GM12878 (cell line): ENCODE results near the gene CEP89. TPM values are rescaled to one million over a fixed set of nuclear protein-coding genes. Genes with fewer than 3 reads are reported as not detected.

Experiments
- ATAC-seq: fragments of 200-7000 bp; cut with Tn5 transposase; 3 replicates; pipeline ENCODE4 v1.9.1; 2020; ENCODE audit warnings: mild to moderate bottlenecking, moderate library complexity
- BruUV-seq: library from RNA; stranded (reverse); fragments of 400-500 nt; replicated peaks from 2 replicates; lab custom pipeline; 2021; lab: Mats Ljungman, UMichigan
- CTCF ChIA-PET: fragments of 300-600 bp; sonication (Branson Sonifier 250); formaldehyde crosslinking; extraction: SDS; loops from one replicate; lab custom pipeline; 2021; ENCODE audit warnings: inconsistent platforms; lab: Yijun Ruan, JAX
- POLR2A ChIA-PET: fragments of 350-600 bp; formaldehyde crosslinking; extraction: SDS; loops from one replicate; lab custom pipeline; 2021; ENCODE audit warnings: inconsistent platforms; lab: Charles Lee
- RAD21 ChIA-PET: fragments of 300-600 bp; sonication (Branson Sonifier 250); formaldehyde crosslinking; loops from one replicate; lab custom pipeline; 2023; ENCODE audit warnings: antibody characterized with exemption; ENCODE audit not compliant: unreplicated experiment; lab: Charles Lee
- SMC1A ChIA-PET: fragments of 300-600 bp; sonication (Branson Sonifier 250); formaldehyde crosslinking; loops from one replicate; lab custom pipeline; 2023; ENCODE audit not compliant: unreplicated experiment, uncharacterized antibody; lab: Charles Lee
- DNase-seq: peaks from one replicate; pipeline ENCODE4 v3.0.0-alpha.2; 2011; ENCODE audit warnings: low read depth, low spot score
- FAIRE-seq: peaks from 3 replicates; lab custom pipeline; 2011; peaks lifted over from hg19 to GRCh38; lab: Jason Lieb, UNC
- H2AFZ ChIP-seq: 2 replicates; pipeline ENCODE4 v1.6.0; 2011; ENCODE audit warnings: low read depth, low read length, control low read depth; ENCODE audit not compliant: control insufficient read depth
- H3K27ac ChIP-seq: 2 replicates; pipeline ENCODE4 v1.5.1; 2011; ENCODE audit warnings: control low read depth; ENCODE audit not compliant: control insufficient read depth, insufficient read depth
- H3K27me3 ChIP-seq, 2 experiments: replicated peaks in 1 of 2; 2 replicates each; pipeline versions ENCODE4 v1.6.0 to v1.6.1; 2011; ENCODE audit warnings: low read length in 1 of 2; ENCODE audit not compliant: control insufficient read depth in 2 of 2, insufficient read depth in 2 of 2
- H3K36me3 ChIP-seq, 2 experiments: 2 replicates each; pipeline ENCODE4 v1.5.1; 2011; ENCODE audit warnings: low read length in 1 of 2; ENCODE audit not compliant: control insufficient read depth in 2 of 2, insufficient read depth in 2 of 2
- H3K4me1 ChIP-seq: 2 replicates; pipeline ENCODE4 v1.6.1; 2011; ENCODE audit warnings: mild to moderate bottlenecking, low read length, moderate library complexity, mixed read lengths; ENCODE audit not compliant: control insufficient read depth, insufficient read depth
- H3K4me2 ChIP-seq: 2 replicates; pipeline ENCODE4 v1.6.0; 2011; ENCODE audit warnings: control low read depth; ENCODE audit not compliant: control insufficient read depth, insufficient read depth
- H3K4me3 ChIP-seq: fragments of 200-600 bp; sonication (generic); 2 replicates; pipeline ENCODE4 v1.5.1; 2016
- H3K79me2 ChIP-seq: 2 replicates; pipeline ENCODE4 v1.6.0; 2011; ENCODE audit warnings: low read length; ENCODE audit not compliant: control insufficient read depth, insufficient read depth
- H3K9ac ChIP-seq: 2 replicates; pipeline ENCODE4 v1.8.0; 2011; ENCODE audit warnings: low read length, control low read depth, mixed read lengths; ENCODE audit not compliant: control insufficient read depth, insufficient read depth
- H3K9me3 ChIP-seq: replicated peaks from 3 replicates; pipeline ENCODE4 v1.5.1; 2011; ENCODE audit warnings: mild to moderate bottlenecking, low read length; ENCODE audit not compliant: control insufficient read depth, insufficient read depth
- H4K20me1 ChIP-seq: 2 replicates; pipeline ENCODE4 v1.6.0; 2011; ENCODE audit not compliant: control insufficient read depth, insufficient read depth
- BCL3 ChIP-seq: IDR thresholded peaks from 2 replicates; pipeline ENCODE4 v1.6.1; 2011; ENCODE audit warnings: borderline replicate concordance, low read depth, mild to moderate bottlenecking, moderate library complexity, low read length; ENCODE audit not compliant: insufficient read depth, poor library complexity, severe bottlenecking
- GABPA ChIP-seq: IDR thresholded peaks from 2 replicates; pipeline ENCODE4 v1.6.1; 2014; ENCODE audit warnings: antibody characterized with exemption, low read depth, mild to moderate bottlenecking, inconsistent platforms
- MAX ChIP-seq: IDR thresholded peaks from 2 replicates; pipeline ENCODE4 v1.6.1; 2012; ENCODE audit warnings: low read depth, low read length, improper control_type of control experiment
- MXI1 ChIP-seq: fragments of 150-350 bp; IDR thresholded peaks from 2 replicates; pipeline ENCODE4 v1.6.1; 2011; ENCODE audit warnings: low read depth, mild to moderate bottlenecking, inconsistent platforms, low read length, improper control_type of control experiment
- PBX3 ChIP-seq: IDR thresholded peaks from 2 replicates; pipeline ENCODE4 v1.6.1; 2011; ENCODE audit warnings: mild to moderate bottlenecking, low read depth, low read length, moderate library complexity; ENCODE audit not compliant: insufficient replicate concordance
- POLR2A ChIP-seq: IDR thresholded peaks from 2 replicates; pipeline ENCODE4 v1.6.1; 2011; ENCODE audit warnings: low read depth, mild to moderate bottlenecking, low read length
- RCOR1 ChIP-seq: conservative IDR thresholded peaks from 2 replicates; pipeline ENCODE4 v1.6.1; 2012; ENCODE audit warnings: low read depth, low read length, improper control_type of control experiment
- RFX5 ChIP-seq: IDR thresholded peaks from 2 replicates; pipeline ENCODE4 v1.6.1; 2011; ENCODE audit warnings: low read depth, low read length, improper control_type of control experiment
- SKIL ChIP-seq: fragments of 450-650 bp; IDR thresholded peaks from 2 replicates; pipeline ENCODE4 v1.6.1; 2017; ENCODE audit warnings: mild to moderate bottlenecking, low read depth, inconsistent platforms; ENCODE audit not compliant: poor library complexity, severe bottlenecking
- SMAD5 ChIP-seq: IDR thresholded peaks from 2 replicates; pipeline ENCODE4 v1.6.1; 2016; ENCODE audit warnings: antibody characterized with exemption, low read depth
- STAT1 ChIP-seq: fragments of 450-650 bp; conservative IDR thresholded peaks from 2 replicates; pipeline ENCODE4 v1.6.1; 2014; ENCODE audit warnings: antibody characterized with exemption, mild to moderate bottlenecking
- SUPT20H ChIP-seq: IDR thresholded peaks from 2 replicates; pipeline ENCODE4 v1.6.1; 2011; ENCODE audit warnings: low read depth, mild to moderate bottlenecking, low read length, moderate library complexity, borderline replicate concordance; ENCODE audit not compliant: control insufficient read depth
- TAF1 ChIP-seq: IDR thresholded peaks from 2 replicates; pipeline ENCODE4 v1.6.1; 2011; ENCODE audit warnings: mild to moderate bottlenecking, low read depth, low read length, borderline replicate concordance
- USF1 ChIP-seq: IDR thresholded peaks from 2 replicates; pipeline ENCODE4 v1.6.1; 2011; ENCODE audit warnings: borderline replicate concordance, low read depth, mild to moderate bottlenecking, moderate library complexity, mixed read lengths, low read length; ENCODE audit not compliant: insufficient read depth; ENCODE audit errors: extremely low read length
- ZBTB4 ChIP-seq: fragments of 450-650 bp; formaldehyde crosslinking; IDR thresholded peaks from 2 replicates; pipeline ENCODE4 v1.4.0; 2022; ENCODE audit warnings: mild to moderate bottlenecking, moderate library complexity
- WGBS: methylation state at CpG from one replicate; pipeline ENCODE4 v1.1.6; 2016; ENCODE audit warnings: low lambda C conversion rate; ENCODE audit not compliant: insufficient replicate concordance, insufficient coverage; ENCODE audit errors: missing lambda C conversion rate; 5-methylcytosine and 5-hydroxymethylcytosine counted together
- in situ Hi-C: fragments of 300-500 bp; cut with MboI; formaldehyde crosslinking; loops from 9 replicates; pipeline ENCODE4 v1.14.3; 2018; ENCODE audit warnings: mixed read lengths
- intact Hi-C: fragments of 100-400 bp; cut with micrococcal nuclease; formaldehyde crosslinking; loops from one replicate; pipeline ENCODE4 v1.14.2; 2022; ENCODE audit not compliant: unreplicated experiment
- polyA plus RNA-seq, 11 experiments: library from polyadenylated mRNA; depleted of rRNA in 4 of 11; unstranded in 6 of 11; stranded (reverse) in 5 of 11; fragments of >200 nt; fragmentation: Nextera tagmentation in 4 of 11; fragmentation: Illumina TruSeq in 1 of 11; extraction: Ambion mirVana in 4 of 11; extraction: Trizol in 1 of 11; gene quantifications; 1 replicate in 1 of 11; 2 replicates in 10 of 11; pipeline versions ENCODE4 v1.2.1 to v1.2.3, GENCODE V29; 2011 to 2016; ENCODE audit warnings: inconsistent platforms in 2 of 11, missing spikeins in 2 of 11, low read depth in 1 of 11
- total RNA-seq, 4 experiments: library from RNA; depleted of rRNA in 3 of 4; stranded (reverse); fragments of >200 nt in 3 of 4; fragmentation: Illumina TruSeq in 1 of 4; extraction: Trizol in 1 of 4; gene quantifications; 2 replicates each; pipeline versions ENCODE4 v1.2.1 to v1.2.3, GENCODE V29; 2013 to 2021

CEP89 gene
- total and polyA plus RNA-seq, 10 of the 15 experiments (the other 5 are each of a cell fraction or from before 2014, with no cell fraction given) = 6.0 to 19.3 (median 10.2) TPM

- ChIA-PET CTCF (interaction anchor here (0.6 to 1.2 kb wide), 2 partner anchors 13 to 128 kb away, joined by 3 read pairs; no protein-coding TSS in a partner anchor), POLR2A (no interaction called here), SMC1A (interaction anchor here (0.6 kb wide), 1 partner anchor 30 kb away, joined by 3 read pairs; no protein-coding TSS in a partner anchor), RAD21 (no interaction called here)
- DNase-seq (no peak), FAIRE-seq (no peak), ATAC-seq (no peak)
- WGBS = 39% methylated on average over 5 of the region's 5 CpGs
- BruUV-seq = no TSS peak
- H2AFZ ChIP-seq = no peak overlapping the region
- intact Hi-C loops (no loop called here), in situ Hi-C loops (no loop called here)
- H3K79me2 ChIP-seq = no peaks in the 10 kb centered on the region
- no peak overlapping the region for H3K27ac ChIP-seq
- no peak overlapping the region for H3K4me3 ChIP-seq
- no peaks in the 10 kb centered on the region for H4K20me1 ChIP-seq
- H3K4me2 ChIP-seq = no peak overlapping the region
- H3K27me3 ChIP-seq = no peaks in the 10 kb centered on the region
- H3K9me3 ChIP-seq = no peaks in the 10 kb centered on the region
- H3K9ac ChIP-seq = no peak overlapping the region
- no peaks in the 10 kb centered on the region for H3K36me3 ChIP-seq
- no peaks in the 10 kb centered on the region for H3K4me1 ChIP-seq
- TF ChIP-seq STAT1 = no peak
- no peak for TF ChIP-seq PBX3
- no peak for TF ChIP-seq SUPT20H
- no peak for TF ChIP-seq SMAD5
- TF ChIP-seq BCL3 = no peak
- no peak for TF ChIP-seq RCOR1
- TF ChIP-seq TAF1 = no peak
- no peak for TF ChIP-seq RFX5
- TF ChIP-seq GABPA = no peak
- TF ChIP-seq ZBTB4 (CRISPR knock-in tag) = no peak
- TF ChIP-seq POLR2A = no peak
- no peak for TF ChIP-seq MXI1
- TF ChIP-seq USF1 = no peak
- no peak for TF ChIP-seq SKIL
- no peak for TF ChIP-seq MAX
Observed at GRCh38 chr19:32988724-32989123, 17.0 kb upstream of the CEP89 start.
